Cortex of kidney (tissue), 1 donor: ENCODE data around the gene POLD2.
A peak's percentile ranks its signal among the peaks of the same experiment; 100 is the strongest.

ENCODE experiments used
- DNase-seq: peaks from one replicate; lab custom pipeline; 2025; lab: John Stamatoyannopoulos, UW

POLD2 gene

DNA sequence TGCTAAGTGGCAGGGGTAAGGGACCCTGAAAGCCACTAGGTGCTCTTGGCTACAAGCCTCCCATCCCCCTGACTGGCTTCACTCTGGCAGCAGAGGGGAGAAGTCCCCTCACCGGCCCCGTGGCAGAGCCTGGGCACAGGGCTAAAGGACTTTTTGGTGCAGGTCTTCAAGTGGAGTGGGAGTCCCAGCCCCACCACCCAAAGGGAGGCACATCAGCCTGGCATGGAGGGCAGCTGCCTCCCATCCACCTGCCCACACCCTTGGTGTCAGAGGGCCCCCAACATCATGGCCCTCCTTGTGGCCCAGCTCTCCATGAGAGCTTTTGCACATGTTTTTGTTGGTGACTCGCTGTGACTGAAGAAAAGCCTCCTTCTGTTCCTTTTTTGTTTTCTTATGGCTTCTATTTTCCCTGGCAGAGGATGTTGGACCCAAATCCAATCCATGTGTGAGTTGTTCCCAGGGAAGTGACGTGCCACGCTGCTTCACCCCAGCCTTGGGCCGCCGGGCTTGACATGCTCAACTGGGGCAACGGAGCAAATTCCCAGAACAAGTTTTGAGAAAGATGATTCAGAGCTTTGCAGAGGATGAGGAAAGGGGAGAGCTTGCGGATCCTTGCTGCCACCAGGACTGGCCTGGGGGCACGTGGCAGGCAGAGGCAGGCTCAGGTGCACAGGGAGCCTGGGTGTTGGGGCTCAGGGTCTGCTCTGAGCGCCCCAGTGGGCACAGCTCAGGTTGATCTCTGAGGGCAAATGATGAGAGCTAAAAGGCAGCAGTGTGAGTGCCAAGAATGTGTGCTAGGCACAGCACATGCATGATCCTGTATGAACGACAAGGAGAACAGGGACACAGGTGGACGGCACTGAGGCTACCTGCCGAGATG is 21.1 kb downstream of the POLD2 start:
- DNase-seq, result no peak

DNA sequence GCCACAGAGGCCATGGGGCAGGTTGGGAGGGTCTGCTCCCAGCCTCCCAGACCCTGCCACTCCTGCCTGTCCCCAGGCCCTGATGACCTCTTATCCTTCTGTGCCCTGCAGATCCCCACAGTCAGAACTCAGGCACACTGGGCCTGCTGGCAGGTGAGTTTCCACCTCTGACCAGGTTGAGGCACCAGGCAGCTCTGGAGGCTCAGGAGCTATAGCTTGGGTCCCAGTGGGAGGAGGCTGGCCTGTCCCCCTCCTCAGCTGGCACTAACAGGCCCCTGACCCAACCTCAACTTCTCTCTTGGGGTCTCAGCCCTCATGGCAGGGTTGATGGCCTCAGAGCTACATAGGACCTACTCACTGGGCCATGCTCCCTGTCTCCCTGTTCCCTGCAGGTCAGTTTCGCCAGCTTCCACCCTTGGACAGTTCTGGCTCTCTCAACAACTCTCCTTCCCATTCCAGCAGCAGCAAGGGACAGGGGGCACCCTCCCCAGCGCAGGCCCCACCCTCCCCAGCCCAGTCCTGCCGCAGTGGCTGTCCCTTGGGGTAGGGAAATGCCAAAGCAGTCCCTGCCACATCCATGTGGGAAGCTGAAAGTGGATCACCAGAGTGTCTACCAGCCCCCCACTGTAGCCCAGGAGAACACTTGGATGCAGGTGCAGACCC is 21.9 kb downstream of the POLD2 start:
- DNase-seq, result no peak

DNA sequence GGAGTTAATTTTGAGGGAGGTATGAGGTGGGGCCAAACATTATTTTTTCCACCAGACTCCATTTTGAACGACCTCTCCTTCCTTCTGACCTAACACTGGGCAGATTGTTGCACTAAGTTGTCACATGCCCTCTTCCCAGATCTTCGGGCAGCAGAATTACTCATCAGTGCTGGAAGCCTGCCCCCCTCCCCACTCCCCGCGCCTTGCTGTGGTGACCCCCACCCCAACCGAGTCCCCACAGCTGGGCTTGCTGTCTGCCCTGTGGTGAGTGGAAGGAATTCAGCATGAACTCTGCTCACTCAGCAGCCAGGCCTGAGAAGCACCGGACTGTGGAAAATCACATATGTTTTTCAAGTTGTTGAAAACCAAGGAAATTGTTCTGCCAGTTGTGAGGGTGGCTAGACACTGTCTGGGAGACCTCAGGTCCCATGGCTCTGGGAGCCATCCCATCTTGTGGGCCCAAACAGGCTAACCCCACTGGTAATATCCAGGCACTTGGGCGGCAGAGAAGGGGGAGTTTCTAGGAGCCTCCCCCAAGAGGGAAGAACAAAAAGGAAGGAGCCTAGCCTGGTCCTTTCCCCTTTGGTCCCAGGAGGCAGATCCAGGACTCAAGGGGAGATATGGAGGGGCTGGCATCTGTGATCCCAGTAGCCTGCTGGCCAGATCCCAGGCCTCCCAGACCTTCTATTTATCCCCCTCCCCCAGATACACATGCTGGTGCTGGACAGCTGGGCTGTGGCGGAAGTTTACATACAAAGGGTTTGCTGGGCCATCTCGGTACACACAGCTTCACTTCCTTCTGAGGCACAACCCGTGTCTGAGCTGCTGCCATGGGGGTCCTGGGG is 22.7 kb downstream of the POLD2 start:
- no peak for DNase-seq

DNA sequence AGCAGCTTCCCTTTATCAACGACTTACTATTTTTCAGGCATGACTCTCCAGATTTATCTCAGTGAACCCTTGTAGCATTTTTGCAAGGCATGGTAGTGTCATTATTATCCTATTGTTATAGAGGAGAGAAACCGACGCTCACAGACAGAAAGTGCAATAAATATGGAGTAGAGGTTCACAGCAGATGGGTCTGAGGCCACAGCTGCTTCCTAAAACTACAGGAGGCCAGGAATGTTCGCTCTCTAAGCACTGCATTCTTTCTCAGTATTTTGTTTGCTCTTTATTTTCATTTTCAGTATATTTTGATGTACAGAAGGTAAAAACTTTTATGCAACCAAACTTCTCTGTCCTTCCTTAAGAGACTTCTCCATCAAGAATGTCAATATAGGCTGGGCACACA is 23.7 kb downstream of the POLD2 start:
- DNase-seq, result no peak

DNA sequence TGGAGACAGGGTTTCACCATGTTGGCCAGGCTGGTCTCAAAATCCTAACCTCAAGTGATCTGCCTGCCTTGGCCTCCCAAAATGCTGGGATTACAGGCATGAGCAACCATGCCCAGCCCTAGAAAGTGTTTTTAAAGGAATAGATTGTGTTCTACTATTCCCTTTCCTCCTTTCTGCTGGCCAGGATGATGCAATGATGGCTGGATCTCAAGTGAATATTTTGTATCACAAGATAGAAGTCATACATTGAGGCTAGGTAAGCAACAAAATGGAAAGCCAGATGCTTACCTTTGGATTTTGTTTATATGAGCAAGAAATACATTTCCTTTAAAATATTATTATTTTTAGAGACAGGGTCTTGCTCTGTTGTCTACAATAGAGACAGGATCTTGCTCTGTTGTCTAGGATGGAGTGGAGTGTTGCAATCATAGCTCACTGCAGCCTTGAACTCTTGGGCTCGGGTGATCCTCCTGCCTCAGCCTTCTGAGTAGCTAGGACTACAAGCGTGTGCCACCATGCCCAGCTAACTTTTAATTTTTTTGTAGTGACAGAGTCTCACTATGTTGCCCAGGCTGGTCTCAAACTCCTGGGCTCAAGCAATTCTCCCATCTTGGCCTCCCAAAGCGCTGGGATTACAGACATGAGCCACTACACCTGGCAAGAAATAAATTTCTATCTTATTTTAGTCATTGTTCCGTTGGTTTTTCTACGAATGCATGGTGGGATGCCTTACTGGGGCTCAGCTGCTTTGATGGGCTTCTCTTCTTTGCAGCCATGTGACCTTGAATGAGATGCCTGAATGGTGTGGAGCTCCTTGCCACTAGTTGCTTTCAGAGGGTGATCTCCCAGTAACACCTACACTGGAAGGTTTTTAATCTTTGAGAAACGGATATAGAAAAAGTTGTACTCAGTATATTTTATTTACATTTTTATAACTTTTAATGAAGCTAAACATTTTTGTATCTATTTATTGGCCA is 25.0 kb downstream of the POLD2 start:
- DNase-seq, result no peak

DNA sequence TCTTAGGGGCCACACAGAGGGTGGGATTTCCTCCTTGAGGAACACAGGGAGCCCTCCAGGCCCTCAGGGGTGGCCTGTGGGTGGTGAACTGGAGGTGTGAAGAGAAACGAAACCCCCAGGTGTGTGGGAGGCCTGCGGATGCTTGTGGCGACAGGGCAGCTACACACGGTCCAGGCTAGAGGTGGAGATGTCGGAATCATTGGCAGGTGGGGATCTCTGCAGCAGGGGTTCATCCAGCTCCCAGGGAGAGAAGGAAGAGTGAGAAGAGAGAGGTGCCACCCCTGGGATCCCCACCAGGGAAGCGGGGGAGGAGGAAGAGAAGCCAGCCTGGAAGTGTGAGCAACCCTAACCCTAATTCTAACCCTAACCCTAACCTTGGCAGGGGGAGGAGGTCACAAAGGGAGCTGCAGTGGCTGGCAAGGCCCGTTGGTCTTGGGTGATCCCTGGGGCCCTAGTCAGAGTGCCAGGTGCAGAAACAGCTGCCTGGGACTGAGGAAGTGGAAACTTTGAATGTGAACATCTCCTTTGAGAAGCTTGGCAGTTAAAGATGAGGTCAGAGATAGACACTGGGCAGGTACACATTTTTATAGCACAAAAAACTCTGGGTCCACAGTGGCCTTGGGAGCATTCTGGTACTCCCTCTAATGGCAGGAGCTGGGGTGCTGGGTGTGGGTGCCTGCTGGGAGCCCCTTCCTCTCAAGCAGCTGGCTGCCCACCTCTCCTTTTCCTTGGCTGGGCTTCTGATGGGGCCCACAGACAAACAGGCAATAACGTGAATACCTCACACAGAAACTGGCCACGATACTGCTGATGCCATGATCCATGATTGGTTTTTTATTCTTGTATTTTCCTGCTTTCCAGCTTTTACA is 26.1 kb downstream of the POLD2 start:
- DNase-seq, result no peak

DNA sequence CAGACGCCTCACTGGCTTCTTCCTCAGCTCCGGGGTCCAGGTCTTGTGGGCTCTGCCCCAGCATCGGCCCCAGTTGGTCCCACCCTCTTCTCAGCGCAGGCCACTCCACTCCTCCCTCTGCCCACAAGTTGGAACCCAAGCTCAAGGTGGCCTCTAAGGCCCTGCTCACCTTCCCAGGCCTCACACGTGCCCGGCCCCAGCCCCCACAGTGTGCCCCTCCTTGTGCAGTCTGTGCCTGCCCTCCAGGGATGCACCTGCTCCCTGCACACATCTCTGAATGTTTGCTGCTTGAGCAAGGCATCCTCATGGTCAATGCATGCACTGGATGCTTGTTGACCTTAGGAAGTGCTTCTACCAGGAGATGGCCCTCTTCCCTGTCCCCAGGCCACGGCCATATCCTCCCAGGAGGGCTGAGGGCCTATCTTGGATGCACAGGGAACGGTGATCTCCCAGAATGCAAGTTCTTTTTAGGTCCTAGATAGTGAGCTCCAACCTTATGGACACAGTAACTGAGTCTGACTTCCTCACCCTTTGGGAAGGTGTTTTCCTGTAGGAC is 26.9 kb downstream of the POLD2 start:
- DNase-seq, result no peak

DNA sequence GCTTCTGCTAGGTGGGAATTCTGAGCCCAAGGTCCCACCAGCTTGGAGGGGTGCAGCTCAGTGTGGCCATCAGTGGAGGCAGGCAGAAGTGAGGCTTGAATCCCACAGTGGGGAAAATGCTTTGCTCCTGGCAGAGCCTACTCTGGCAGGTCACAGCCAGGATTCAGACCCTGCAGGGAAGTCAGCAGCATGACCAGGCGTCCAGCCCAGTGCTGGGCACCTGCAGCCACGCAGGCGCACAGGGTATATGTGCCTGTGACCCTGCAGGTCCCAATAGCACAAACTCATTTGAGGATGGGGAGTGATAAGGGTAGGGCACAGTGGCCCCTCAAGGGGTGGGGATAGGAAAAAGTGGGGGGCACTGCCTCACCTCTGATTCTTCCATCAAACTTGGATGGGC is 27.6 kb downstream of the POLD2 start:
- no peak for DNase-seq

DNA sequence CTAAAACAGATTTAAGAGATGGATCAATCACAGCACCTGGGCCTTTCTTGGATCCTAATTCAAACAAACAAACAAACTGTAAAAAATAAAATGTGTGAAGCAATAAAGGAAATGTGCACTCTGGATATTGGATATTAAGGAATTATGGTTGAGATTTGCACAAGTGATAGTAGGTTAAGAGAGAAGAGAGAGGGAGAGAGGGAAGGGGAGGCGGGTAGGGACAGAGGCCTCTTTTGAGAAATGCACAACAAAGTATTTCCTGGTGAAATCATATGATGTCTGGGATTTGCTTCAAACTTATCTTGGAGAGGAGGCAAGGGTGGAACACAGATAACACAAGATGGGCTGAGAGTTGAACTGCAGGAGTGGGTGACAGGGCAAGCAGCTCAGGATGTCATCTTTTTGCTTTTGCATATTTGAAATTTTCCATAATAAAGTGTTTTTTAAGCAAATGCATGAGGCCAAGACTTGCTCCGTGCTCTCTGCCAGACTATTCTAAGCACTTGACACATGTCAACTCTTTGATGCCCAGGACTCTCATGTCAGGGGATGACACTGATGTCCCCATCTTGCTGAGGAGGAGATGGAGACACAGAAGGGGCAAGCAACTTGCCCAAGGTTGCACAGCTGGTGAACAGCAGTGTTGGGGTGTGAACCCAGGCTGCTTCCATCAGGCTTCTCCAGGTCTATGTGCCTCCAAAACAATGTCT is 28.3 kb downstream of the POLD2 start:
- no peak for DNase-seq

DNA sequence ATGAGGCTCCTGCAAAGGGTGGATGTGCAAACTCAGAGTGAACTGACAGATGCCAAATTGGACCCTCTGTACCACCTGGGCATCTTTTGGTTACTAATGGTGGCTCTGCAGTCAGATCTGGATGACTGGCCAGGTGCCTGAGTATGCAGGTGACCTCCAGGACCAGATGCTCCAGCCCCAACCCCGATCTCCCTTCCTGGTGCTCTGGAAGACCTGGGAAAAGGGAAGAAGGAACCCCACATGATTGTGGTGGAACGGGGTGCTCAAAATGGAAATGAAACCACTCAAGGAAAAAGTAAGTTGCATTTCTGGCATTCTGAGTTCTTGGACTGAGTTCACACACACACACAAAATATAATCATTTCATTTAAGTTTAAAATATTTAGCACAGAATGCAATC is 29.0 kb downstream of the POLD2 start:
- DNase-seq, result no peak

DNA sequence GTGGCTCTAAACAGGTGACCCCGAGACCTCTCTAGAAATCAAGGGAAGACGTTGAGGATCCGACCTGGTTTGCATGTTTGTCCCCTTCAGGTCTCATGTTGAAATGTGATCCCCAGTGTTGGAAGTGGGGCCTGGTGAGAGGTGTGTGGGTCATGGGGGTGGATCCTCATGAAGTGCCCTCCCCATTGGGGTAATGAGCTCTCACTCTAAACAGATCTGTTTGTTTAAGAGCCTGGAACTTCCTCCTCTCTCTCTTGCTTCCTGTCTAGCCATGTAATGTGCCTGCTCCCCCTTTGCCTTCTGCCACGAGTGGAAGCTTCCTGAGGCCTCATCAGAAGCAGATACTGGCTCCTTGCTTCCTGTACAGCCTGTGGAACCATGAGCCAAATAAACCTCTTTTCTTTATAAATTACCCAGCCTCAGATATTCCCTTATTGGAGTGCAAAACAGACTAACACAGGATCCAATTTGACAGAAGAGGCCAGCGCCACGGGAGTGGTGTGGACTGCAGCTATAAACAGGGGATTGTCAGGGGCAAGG is 30.2 kb downstream of the POLD2 start:
- no peak for DNase-seq

DNA sequence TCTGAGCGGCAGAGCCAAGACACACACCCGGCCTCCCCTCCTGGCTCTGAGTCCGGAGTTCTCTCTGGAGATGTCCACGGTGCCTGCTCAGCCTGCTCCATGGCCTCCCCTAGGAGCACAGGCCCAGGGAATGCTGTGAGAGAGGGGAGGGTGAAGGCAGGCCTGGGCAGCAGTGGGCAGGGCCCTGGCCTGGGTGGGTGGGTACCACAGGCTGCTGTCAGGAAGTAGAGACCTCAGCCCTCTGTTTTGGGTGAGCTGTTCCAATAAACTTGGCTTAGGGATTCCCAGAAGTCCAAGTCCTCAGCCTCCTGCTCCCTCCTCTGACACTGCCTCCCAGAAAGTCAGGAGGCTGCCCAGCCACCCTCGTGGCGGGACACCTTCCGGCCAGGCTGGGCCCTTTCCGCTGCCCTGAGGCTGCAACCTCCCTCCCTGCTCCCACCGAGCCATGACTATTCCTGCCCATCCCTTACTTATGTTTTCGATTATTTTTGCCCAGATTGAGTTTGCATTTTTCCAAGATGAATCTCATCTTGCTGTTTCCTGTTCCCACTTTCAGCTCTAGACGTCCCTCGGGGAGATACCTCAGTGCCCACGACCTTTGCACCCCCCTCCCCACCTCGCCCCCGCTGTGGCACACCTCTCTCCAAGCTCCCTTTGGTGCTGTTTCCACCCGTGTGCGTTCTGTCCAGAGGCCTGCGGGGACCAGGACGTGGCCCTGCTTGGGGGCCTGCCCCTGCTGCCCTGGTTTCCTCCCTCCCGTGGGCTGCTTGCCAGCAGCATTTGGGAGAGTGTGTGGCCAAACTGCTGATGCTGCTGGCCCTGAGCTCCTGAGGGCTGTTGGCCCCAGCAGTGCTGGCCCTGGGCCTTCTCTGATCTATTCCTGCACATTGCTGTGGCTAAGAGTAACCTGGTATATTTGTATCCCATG is 35.2 kb downstream of the POLD2 start:
- no peak for DNase-seq

DNA sequence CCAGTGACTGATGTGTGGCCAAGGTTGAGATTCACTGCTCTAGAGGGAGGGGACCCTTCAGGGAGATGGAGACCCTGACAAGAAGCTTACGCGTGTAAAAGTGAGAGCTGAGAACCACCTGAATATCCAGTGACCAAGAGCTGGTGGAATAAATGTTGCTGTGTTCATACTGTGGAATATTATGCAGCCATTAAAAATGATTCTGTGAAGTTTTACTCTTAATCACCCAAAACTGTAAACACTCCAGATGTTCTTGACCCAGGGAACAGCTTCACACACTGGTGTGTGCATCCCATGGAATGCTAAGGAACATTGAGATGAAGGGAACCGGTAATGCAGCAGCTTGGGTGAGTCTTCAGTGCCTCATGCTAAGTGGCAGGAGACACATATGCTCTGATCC is 36.7 kb downstream of the POLD2 start:
- no peak for DNase-seq

DNA sequence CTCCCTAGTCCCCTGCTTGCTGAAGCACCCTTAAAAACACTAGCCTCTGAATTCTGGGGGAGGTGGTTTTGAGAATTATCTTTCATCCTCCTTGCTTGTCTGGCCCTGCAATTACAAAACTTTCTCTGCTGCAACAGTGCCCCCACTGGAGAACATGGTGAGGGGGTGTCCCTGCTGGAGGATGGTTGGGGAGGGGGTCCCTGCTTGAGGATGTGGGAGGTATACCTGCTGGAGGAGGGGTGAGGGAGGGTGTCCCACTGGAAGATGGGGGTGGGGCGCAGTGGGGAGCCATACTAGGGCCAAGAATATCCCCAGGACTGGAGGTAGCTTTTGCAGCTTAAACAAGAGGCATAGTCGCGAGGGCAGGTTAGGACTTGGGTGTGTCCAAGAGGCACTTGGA is 37.8 kb downstream of the POLD2 start:
- no peak for DNase-seq

DNA sequence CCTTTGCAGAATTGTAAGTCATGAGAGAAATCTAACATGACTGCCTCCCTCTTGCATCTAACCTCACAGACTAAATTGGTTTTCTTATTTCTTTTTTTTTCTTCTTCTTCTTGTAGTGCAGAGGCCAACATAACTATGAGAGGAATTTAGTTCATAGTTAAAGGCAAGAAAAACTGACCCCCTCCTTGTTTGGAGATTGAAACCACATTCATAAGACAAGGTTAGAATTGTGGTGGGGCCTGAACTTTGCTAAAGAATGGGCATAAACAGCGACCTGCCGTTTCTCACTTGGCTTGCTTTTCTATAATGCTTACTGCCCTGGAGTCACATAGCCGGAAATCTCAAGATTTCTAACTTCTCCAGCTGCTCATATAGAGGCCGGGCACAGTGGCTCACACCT is 38.6 kb downstream of the POLD2 start:
- DNase-seq, result no peak

DNA sequence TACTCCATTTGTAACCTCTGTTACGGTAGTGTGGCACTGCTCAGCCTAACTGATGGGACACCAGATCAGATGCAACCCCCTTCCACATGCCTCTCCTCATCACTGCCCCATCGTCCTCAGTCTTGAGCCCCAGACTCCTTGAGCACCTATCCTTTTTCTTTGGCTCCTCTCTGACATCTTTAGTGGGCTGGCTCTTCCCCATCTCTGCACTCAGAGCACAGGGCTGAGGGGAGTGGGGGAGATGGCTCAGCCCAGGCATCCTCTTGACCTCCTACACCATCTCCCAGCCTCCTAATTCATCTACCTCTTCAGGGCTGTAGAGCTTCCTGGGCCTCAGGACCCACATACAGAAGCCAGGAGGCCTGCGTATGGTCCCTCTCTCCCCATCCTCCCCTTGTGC is 39.6 kb downstream of the POLD2 start:
- DNase-seq, result no peak

DNA sequence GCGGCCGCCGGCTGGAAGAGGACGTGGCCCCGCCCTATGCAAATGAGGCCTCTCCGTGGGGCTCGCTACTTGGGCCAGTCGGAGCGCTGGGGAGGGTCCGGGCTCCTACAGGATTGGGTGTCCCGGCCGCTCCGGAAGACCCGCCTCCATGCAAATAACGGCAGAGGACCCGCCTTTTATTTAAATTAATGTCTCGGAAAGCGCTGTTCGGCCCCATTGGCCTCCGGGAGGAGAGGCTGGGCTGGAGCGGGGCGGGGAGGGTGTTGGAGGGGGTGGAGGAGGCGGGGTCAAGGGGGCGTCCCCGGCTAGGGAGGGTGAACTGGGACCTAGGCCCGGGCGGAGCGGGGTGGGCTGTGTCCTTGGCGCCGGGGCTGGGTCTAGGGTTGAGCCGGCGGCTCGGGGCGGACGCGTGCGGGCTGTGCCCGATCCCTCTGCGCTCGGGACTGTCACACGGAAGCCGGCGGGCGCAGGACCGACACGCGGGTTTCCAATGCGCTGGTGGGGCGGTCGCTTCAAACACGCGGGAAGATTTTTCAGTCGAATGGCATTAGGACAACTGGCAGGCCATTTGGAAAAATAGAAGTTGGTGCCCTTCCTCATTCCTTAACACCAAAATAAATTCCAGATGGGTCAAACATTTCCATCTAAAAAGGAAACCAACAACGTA is 40.7 kb downstream of the POLD2 start:
- DNase-seq, result peak; percentile 95
